ENCODE results near the gene HOXB8.

DNA sequence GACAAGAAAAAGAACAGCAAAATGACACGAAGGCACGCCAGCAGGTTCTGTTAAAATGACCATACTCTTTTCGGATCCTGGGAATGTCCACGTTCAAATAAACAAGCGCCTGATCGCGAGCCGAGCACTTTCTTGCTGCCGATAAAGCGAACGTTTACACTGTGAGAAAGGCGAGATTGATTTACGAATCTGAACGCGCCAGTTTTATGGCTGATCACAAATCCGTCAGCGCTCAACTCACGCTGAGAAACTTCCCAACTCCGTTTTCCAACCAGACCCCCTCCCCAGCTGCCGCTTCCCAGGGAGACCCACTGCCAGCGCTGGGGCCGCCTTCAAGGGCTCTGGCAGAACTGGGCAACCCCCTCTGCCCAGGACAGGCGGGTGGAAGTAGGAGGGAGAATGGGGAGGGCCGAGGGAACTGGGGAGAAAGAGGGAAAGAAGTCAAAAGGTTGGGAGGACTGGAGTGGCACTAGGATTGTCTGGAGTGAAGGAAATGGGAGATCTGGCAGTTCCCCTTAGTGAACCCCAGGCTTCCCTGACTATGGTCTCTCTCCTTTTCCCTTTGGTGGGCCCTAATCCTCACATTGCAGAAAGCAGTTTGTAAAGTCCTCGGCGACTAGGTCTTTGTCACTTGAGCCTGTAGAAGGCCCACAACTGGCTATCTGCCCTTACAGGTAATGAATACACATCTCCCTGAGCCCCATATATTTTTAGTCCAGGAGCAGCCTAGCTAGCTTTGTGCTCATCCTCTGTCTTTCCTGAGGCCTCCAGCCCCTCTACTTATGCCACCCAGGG is 43.9 kb downstream of the HOXB8 start:
- no peak for TF ChIP-seq EZH2phosphoT487 (IDR thresholded peaks at IDR 0.05; ENCODE audit: borderline replicate concordance, low read length)
- TF ChIP-seq, protein P1, sequence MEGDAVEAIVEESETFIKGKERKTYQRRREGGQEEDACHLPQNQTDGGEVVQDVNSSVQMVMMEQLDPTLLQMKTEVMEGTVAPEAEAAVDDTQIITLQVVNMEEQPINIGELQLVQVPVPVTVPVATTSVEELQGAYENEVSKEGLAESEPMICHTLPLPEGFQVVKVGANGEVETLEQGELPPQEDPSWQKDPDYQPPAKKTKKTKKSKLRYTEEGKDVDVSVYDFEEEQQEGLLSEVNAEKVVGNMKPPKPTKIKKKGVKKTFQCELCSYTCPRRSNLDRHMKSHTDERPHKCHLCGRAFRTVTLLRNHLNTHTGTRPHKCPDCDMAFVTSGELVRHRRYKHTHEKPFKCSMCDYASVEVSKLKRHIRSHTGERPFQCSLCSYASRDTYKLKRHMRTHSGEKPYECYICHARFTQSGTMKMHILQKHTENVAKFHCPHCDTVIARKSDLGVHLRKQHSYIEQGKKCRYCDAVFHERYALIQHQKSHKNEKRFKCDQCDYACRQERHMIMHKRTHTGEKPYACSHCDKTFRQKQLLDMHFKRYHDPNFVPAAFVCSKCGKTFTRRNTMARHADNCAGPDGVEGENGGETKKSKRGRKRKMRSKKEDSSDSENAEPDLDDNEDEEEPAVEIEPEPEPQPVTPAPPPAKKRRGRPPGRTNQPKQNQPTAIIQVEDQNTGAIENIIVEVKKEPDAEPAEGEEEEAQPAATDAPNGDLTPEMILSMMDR (conservative IDR thresholded peaks at IDR 0.05; ENCODE audit: low read depth, low read length), result no peak
- TF ChIP-seq EZH2 (IDR thresholded peaks at IDR 0.05; ENCODE audit: low read length, unreplicated experiment), result no peak

Data from PC-3 (cell line).